Measurements from ENCODE around the gene MIER3. TPM values are rescaled to one million over a fixed set of nuclear protein-coding genes. Genes with fewer than 3 reads are reported as not detected.

The MIER3 gene
- total RNA-seq, 4 donors from 2014 or later: 10.7 to 15.9 (median 14.9) TPM

DNA sequence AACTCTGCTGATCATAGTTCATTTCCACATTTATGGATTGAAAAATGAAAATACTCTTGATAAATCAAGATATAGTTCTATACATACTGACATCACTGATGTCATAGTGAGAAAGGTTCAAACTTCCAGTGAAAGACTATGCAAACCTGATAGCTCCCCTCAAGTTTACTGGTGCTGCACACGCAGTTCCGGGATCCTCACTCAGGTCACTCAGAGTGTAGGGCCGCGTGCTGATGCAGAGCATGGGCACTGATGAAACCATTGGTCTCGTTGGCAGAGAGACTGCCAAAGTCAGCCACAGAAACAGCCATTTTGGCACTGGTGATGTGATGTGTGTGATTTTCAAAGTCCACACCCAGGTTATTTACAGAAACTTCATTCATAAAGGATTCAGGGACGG, 29.0 kb downstream of the MIER3 start:
- H3K4me1 ChIP-seq: no peaks in the 10 kb centered on the region
- peaks cover 53% of the 10 kb centered on the region for H3K36me3 ChIP-seq
- H3K27me3 ChIP-seq: no peaks in the 10 kb centered on the region
- H3K27ac ChIP-seq: no peak overlapping the region
- no peaks in the 10 kb centered on the region for H3K9me3 ChIP-seq
- no peak for DNase-seq (ENCODE audit: low spot score in 2 of 2)
- 91% methylated on average over 6 of the region's 6 CpGs for WGBS
- no peak for TF ChIP-seq POLR2A (IDR thresholded peaks at IDR 0.05)
- no peak overlapping the region for H3K4me3 ChIP-seq

DNA sequence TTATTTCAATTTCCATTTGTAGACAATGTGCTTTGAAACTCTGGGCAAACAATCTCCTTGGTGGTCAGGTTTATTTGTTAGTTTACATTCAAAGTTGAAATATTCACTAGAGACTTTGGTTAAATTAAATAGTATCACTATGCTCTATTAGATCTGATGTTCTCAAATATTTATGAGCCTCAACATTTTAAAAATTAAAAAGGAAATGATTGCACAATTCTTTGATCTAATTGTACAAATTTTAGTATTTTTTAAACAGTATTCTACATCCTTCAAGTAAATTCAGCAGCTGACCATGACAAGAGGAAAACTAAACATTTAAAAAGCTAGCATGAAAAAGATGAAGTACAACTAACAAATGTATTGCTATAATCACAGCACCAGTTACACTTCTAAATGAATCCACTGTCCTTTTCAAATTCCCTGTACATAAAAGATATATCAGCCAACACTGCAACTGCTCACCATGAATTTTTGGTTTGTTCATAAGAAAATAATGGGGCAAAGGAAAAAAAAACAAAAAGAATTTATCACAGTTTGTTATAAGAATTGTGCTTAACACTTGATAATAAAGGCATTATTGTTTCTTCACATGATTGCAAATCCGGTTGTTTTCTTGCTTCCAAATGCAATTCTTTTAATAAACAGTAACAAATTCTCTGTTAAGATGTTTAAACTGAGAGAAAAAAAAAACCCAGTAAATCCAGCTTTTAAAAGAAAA, 31.8 kb downstream of the MIER3 start:
- H3K4me1 ChIP-seq: no peaks in the 10 kb centered on the region
- TF ChIP-seq EP300 (IDR thresholded peaks at IDR 0.05): no peak
- no peak for TF ChIP-seq POLR2AphosphoS5 (IDR thresholded peaks at IDR 0.05)
- TF ChIP-seq, protein P1, sequence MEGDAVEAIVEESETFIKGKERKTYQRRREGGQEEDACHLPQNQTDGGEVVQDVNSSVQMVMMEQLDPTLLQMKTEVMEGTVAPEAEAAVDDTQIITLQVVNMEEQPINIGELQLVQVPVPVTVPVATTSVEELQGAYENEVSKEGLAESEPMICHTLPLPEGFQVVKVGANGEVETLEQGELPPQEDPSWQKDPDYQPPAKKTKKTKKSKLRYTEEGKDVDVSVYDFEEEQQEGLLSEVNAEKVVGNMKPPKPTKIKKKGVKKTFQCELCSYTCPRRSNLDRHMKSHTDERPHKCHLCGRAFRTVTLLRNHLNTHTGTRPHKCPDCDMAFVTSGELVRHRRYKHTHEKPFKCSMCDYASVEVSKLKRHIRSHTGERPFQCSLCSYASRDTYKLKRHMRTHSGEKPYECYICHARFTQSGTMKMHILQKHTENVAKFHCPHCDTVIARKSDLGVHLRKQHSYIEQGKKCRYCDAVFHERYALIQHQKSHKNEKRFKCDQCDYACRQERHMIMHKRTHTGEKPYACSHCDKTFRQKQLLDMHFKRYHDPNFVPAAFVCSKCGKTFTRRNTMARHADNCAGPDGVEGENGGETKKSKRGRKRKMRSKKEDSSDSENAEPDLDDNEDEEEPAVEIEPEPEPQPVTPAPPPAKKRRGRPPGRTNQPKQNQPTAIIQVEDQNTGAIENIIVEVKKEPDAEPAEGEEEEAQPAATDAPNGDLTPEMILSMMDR (IDR thresholded peaks at IDR 0.05): no peak
- DNase-seq (ENCODE audit: low spot score in 2 of 2): no peak
- peaks cover 25% of the 10 kb centered on the region for H3K36me3 ChIP-seq
- 75% methylated on average over 1 of the region's 1 CpG for WGBS
- H3K27ac ChIP-seq: no peak overlapping the region
- H3K4me3 ChIP-seq: no peak overlapping the region
- H3K27me3 ChIP-seq: no peaks in the 10 kb centered on the region
- H3K9me3 ChIP-seq: no peaks in the 10 kb centered on the region

DNA sequence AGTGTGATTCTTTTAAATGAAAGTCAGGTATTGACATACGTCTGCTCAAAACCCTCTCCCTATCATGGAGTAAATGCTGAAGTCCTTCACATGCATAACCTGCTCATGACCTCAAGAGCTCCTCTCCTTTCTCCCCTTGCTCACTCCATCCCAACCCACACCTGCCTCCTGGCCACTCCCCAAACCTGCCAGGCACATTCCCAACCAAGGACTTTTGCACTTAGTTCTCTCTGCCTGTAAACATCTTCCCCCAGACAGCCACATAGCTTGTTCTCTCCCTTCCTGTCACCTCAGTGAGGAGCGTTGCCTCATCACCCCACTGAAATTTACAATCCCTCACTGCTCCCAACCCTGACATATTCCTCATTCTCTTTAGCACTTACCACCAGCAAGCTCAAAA, 33.9 kb downstream of the MIER3 start:
- TF ChIP-seq, protein P1 (IDR thresholded peaks at IDR 0.05): no peak
- no peak for TF ChIP-seq EP300 (IDR thresholded peaks at IDR 0.05)
- TF ChIP-seq POLR2A (IDR thresholded peaks at IDR 0.05): no peak
- no peak for TF ChIP-seq POLR2AphosphoS5 (IDR thresholded peaks at IDR 0.05)
- Histone ChIP-seq H3K36me3 (peaks cover 14% of the 10 kb centered on the region), H3K9me3 (no peaks in the 10 kb centered on the region), H3K4me3 (no peak overlapping the region), H3K4me1 (no peaks in the 10 kb centered on the region), H3K27me3 (no peaks in the 10 kb centered on the region), H3K27ac (no peak overlapping the region)
- DNase-seq (ENCODE audit: low spot score in 2 of 2): no peak
- WGBS: 81% methylated on average over 2 of the region's 2 CpGs

DNA sequence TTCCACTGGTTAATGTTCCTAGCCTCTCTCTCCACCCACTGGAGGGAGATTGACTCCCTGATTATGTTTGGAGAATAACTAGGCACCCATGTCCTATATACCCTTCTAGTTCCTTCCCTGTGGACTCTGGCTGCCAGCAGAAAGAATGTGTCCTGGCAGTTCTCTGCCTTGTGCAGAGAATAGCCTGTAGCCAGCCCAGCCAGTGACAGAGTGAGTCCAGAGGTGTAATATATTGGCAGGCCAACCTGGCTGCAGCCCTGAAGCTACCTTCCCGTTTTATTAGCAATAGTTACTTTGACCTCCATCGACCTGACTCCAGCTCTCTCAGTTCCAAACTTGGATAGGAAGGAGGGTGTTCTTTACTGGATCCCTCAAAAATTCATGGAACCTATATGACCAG, 34.4 kb downstream of the MIER3 start:
- Histone ChIP-seq H3K4me3 (no peak overlapping the region), H3K36me3 (peaks cover 9% of the 10 kb centered on the region), H3K9me3 (no peaks in the 10 kb centered on the region), H3K27me3 (no peaks in the 10 kb centered on the region), H3K4me1 (no peaks in the 10 kb centered on the region), H3K27ac (no peak overlapping the region)
- DNase-seq (ENCODE audit: low spot score in 2 of 2): no peak
- WGBS: 52% methylated on average over 2 of the region's 2 CpGs
- TF ChIP-seq EP300 (IDR thresholded peaks at IDR 0.05): no peak
- TF ChIP-seq POLR2AphosphoS5 (IDR thresholded peaks at IDR 0.05): no peak
- no peak for TF ChIP-seq POLR2A (IDR thresholded peaks at IDR 0.05)
- TF ChIP-seq, protein P1 (IDR thresholded peaks at IDR 0.05): no peak

DNA sequence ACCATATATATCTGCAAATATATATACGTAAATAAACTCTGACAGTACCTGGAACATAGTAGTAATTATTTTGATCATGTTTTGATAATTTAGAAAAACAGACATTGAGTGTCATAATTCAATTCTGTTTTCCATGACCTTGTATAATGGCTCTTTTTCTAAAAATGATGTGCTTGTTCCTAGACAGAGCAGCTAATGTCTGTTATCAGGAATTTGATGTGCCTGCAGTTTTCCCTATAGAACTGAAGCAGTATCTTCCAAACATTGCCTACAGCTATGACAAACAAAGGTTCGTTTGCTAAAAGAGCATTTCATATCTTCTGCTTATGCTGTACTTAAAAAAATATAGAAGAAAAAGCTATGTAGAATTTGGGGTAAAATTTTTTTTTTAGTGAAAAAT, 37.2 kb downstream of the MIER3 start:
- TF ChIP-seq POLR2AphosphoS5 (IDR thresholded peaks at IDR 0.05): no peak
- no peak for TF ChIP-seq POLR2A (IDR thresholded peaks at IDR 0.05)
- TF ChIP-seq, protein P1 (IDR thresholded peaks at IDR 0.05): no peak
- no peaks in the 10 kb centered on the region for H3K27me3 ChIP-seq
- 79% methylated on average over 2 of the region's 2 CpGs for WGBS
- H3K9me3 ChIP-seq: no peaks in the 10 kb centered on the region
- H3K4me3 ChIP-seq: no peak overlapping the region
- no peaks in the 10 kb centered on the region for H3K36me3 ChIP-seq
- DNase-seq (ENCODE audit: low spot score in 2 of 2): no peak
- H3K27ac ChIP-seq: no peak overlapping the region
- peaks cover 7% of the 10 kb centered on the region for H3K4me1 ChIP-seq

DNA sequence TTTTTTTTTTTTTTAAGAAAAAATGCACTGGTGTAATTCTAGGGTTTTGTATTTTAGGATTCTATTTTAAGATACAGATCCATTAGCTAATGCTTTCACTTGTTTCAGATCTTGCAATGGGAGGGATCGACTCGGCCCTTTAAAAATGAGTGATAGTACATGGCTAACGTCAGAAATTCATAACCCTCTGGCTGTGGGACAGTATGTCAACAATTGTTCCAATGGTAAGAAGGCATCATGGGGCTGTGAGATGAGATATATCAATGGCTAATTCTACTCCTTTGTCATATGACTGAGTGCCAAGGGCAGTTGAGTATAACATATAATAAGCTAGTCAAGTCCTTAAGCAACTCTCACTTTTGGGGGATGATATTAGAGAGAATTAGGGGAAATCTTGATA, 38.2 kb downstream of the MIER3 start:
- H3K4me3 ChIP-seq: no peak overlapping the region
- no peak for DNase-seq (ENCODE audit: low spot score in 2 of 2)
- no peaks in the 10 kb centered on the region for H3K9me3 ChIP-seq
- H3K4me1 ChIP-seq: peaks cover 7% of the 10 kb centered on the region
- no peak overlapping the region for H3K27ac ChIP-seq
- no peaks in the 10 kb centered on the region for H3K27me3 ChIP-seq
- 93% methylated on average over 3 of the region's 3 CpGs for WGBS
- TF ChIP-seq POLR2A (IDR thresholded peaks at IDR 0.05) (no peak), EP300 (IDR thresholded peaks at IDR 0.05) (no peak), POLR2AphosphoS5 (IDR thresholded peaks at IDR 0.05) (no peak)
- TF ChIP-seq, protein P1 (IDR thresholded peaks at IDR 0.05): no peak
- no peaks in the 10 kb centered on the region for H3K36me3 ChIP-seq
